ENCODE measurements around the gene GPR87.

The GPR87 gene

GRCh38 chr3:151315846-151316245, 774 bp downstream of the GPR87 start:
- no peak for DNase-seq

GRCh38 chr3:151315136-151315535, 1.5 kb downstream of the GPR87 start:
- no peak for DNase-seq

- DNase-seq: no peak
These were observed 2.0 kb downstream of the GPR87 start for GRCh38 chr3:151314593-151314992.

- DNase-seq: no peak
These were observed 2.5 kb downstream of the GPR87 start for GRCh38 chr3:151314137-151314536.

GRCh38 chr3:151312972-151313371, 3.6 kb downstream of the GPR87 start:
- no peak for DNase-seq

- DNase-seq: no peak
These were observed 7.1 kb downstream of the GPR87 start for GRCh38 chr3:151309566-151309965.

- DNase-seq: no peak
These were observed 8.8 kb downstream of the GPR87 start for GRCh38 chr3:151307583-151308488.

- no peak for DNase-seq
These were observed 9.5 kb downstream of the GPR87 start for GRCh38 chr3:151307131-151307530.

- DNase-seq: no peak
These were observed 10.3 kb downstream of the GPR87 start for GRCh38 chr3:151306168-151306810.

- no peak for DNase-seq
These were observed 10.9 kb downstream of the GPR87 start for GRCh38 chr3:151305775-151306151.

GRCh38 chr3:151305060-151305774, 11.4 kb downstream of the GPR87 start:
- peak in 5 of 56 donors; percentile 1 to 21 (median 4) for DNase-seq

- no peak for DNase-seq
These were observed 12.9 kb downstream of the GPR87 start for GRCh38 chr3:151303751-151304150.

GRCh38 chr3:151301787-151302186, 14.8 kb downstream of the GPR87 start:
- no peak for DNase-seq

- DNase-seq: no peak
These were observed 16.1 kb downstream of the GPR87 start for GRCh38 chr3:151300539-151300938.

- no peak for DNase-seq
These were observed 17.6 kb downstream of the GPR87 start for GRCh38 chr3:151299006-151299405.

- no peak for DNase-seq
These were observed 19.2 kb downstream of the GPR87 start for GRCh38 chr3:151297429-151297828.

- no peak for DNase-seq
These were observed 20.4 kb downstream of the GPR87 start for GRCh38 chr3:151296226-151296625.

- no peak for DNase-seq
These were observed 23.5 kb downstream of the GPR87 start for GRCh38 chr3:151293127-151293526.

GRCh38 chr3:151290673-151291072, 25.9 kb downstream of the GPR87 start:
- DNase-seq: no peak

GRCh38 chr3:151289445-151289844, 27.2 kb downstream of the GPR87 start:
- no peak for DNase-seq

GRCh38 chr3:151285940-151286339, 30.7 kb downstream of the GPR87 start:
- DNase-seq: no peak

- no peak for DNase-seq
These were observed 32.6 kb downstream of the GPR87 start for GRCh38 chr3:151283907-151284461.

All from amygdala (tissue), 56 donors.